GM19023 (cell line): ENCODE results near the gene WIF1.

Source experiments
- ATAC-seq: cut with Tn5 transposase; IDR thresholded peaks from one replicate; pipeline ENCODE4 v1.9.1; 2021; ENCODE audit warnings: mild to moderate bottlenecking, moderate library complexity; ENCODE audit not compliant: unreplicated experiment

WIF1 gene

DNA sequence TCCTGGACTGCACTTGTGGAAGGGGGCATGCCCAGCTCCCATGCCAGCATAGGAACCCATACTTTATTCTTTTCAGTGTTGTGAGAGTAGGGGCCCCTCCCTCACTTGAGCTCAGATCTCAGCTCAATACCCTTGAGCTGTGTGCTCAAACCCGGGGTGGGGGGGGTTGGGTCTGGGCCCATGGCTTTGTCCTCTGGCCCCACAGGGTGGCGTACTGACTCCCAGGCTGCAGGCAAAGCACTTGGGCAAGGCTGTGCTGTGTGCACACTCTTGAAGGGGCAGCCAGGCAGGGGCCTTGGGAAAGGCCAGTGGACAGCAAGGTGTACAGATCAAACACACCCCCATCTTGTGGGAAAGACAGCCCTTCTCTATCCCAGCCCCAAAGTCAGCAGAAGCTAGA, 81.8 kb downstream of the WIF1 start:
- no peak for ATAC-seq

DNA sequence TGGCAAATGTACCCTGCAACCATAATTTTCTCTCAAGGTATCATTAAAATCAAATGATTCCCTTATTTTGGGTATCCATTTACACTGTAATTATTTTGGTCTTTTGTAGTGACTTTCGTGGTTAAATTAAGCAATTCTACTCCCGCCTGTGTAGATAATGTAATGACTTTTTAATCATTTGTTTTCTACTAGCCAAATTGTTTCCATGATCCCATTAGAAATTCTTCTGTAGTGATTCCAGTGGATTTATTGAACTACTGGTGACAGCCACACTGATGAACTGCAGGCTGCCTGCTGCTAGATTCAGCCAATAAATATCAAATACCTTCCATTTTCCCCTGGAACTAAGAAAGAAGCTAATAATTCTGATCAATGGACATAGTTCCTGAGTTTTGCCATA, 96.0 kb downstream of the WIF1 start:
- ATAC-seq, result no peak

DNA sequence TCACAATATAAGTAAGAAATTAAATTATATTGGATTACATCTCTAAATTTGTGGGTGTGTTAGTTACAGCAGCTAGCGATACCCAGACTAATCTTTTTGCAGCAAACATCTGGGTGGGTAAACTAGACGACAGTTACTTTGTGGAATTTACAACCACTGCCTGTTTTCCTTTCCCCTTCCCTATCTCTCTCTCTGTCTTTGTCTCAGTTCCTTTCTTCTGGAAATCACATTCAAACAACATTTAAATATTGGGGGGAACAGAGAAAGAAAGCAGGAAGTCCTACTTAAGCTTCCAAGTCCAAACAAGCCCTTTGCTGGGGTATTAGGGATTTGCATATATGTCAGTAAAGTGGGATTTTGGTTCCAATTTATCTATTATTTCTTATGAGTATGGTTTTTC, 97.6 kb downstream of the WIF1 start:
- ATAC-seq, result no peak

DNA sequence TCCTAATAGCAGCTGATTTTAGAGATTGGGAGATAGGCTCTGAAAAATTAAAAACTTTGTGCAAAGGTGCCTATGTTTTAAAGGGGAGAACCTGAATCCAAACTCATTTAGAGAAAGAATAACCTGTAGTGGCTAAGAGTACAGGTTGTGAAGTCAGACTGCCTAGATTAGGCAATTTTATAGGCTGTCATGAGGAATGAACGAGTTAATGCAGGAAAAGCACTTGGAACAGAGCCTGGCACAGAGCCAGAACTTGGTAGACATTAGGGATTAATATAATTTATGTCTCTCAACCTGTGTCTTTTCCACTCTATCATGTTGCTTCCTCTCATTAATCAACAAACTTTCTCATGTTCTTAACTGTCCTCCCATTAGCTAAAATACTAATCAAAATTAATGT, 98.1 kb downstream of the WIF1 start:
- ATAC-seq, result no peak

DNA sequence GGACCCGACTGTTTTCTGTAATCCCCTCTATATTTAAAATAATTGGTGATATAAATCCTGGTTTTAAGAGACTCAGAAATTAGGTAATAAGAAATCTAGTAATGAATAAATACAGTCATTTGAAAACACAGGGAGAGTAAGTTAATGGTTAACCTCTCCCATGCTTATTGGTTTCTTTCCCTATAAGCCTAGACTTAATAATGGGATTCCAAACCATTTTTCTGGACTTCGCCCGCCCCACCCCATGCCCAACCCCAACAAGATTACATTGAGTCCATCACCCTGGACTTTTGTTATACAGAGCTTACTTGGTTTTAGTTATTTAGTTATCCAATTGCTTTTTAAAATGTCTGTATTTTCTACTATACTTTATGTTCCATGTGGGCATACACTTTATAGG, 98.7 kb downstream of the WIF1 start:
- ATAC-seq, result no peak

DNA sequence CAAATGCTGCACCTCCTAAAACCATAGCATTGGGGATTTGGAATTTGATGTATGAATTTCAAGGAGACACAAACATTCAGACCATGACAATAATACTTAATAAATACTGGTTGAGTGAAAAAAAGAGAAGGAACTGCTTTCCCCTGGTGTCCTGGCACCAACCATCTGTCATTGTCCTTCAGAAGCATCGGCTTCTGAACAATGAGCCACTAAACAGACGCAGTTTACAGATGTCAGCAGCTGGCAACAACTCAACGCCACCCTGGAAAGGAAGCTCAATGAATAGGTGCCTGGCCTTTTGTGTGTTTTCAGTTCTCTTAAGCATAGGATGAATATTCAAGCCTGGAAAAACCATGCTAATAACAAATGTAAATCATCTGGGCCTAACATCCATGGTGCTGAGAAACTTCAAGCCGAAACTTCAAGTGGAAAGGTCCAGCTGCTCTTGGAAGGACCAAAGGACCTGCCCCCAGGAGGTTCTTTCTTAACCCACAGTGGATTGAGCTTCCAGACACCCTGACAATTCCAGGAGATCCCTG, 101.3 kb downstream of the WIF1 start:
- ATAC-seq, result no peak

DNA sequence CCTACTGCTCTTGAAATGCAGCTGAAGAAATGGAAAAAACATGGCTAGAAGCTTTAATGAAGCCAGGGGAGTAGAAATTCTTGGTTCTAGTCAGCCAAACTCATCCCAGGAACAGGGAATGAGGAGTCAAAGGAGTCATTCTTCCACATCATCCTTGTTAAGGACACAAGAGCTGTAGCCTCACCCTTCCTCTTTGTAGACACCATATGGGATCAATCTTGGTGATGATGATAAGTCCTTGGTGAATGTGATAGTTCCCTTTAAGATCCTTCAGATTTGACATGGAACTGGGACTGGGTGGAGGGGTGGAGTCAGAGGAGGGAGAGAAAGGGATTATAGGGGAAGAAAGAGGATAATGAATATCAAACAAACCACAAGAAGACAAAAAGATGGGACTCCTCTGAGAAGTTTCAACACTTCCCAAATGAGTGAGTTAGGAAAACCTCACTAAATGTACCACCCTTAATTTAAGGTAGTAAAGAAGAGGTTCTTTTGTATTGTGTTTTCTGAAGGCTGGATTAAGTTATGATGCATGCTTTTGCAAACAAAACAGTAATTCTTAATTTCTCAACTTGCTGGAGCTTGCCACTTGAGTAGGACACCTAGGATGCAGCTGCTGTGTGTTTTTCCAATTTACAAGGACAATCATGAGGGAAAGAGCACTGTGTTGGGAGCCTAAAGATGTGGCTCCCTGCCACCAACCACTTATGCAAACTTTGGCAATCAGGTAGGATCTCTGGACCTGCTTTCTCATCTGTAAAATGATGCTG, 104.0 kb downstream of the WIF1 start:
- no peak for ATAC-seq

DNA sequence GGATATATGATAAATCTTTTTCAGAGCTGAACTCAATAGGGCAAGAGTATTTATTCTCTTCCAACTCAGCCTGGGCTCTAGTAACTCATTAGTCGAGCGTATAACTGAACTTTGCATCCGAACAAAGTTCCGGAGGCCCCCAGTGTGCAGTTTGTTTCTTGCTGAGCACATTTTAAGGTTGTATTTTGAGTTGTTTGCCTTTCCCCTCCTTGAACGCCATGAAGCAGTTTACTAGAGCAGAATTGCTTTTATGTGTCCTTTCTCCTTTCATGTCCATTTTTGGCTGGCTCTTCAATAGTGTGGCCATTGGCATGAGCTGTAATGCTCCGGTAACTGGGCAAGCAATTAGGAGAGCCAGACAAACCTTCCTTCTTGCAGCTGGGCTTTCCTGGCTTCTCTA, 105.3 kb downstream of the WIF1 start:
- no peak for ATAC-seq

DNA sequence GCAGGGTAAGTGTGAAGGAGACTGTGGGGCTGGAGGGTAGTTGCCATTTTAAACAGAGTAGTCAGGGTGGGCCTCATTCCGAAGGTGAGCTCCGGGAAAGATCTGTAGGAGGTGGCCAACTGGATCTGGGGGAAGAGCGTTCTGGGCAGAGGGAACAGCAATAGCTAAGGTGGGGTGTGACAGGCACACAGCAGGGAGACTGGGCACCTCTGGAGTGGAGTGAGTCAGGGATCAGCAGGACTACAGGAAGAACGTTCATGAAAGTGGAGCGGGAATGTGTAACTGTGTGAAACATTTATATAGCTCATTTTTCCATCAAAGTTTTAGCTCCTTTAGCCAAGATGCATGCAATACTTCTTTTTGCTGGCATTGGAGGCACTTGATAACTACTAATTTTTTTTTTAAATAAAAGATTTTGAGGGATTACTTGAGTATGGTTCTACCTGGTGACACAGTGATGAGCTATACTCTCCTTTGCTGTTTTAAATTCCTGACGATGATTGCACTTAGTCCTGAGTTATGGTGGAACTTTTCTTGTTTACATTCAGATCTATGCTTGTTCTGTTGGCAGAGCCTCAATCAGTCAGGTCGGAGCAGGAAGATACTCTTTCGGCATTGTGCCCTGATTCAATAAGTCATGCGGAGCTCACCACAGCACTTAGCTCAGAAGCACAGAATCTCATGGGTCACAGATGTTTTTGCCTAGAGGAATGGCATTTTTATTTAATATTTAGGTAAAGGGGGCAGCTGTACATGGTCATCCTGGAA, 106.4 kb downstream of the WIF1 start:
- no peak for ATAC-seq

DNA sequence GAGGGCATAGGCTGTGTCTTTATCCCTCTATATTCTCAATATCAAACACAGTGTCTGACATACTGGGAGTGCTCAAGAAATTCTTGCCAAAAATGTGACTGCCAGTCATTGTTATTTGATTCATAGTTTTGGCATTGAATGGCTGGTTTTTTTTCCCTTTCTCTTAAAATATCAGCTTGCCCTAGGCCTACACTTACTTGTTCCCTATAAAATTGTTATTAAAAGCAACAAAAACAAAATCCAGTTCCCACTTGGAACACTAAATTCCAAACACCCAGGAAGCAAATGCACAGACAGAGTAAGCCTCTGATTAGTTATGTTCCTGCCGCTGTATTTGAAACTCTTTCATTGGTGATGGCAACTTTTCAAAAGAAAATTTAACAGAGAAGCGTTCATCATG, 110.7 kb downstream of the WIF1 start:
- no peak for ATAC-seq

DNA sequence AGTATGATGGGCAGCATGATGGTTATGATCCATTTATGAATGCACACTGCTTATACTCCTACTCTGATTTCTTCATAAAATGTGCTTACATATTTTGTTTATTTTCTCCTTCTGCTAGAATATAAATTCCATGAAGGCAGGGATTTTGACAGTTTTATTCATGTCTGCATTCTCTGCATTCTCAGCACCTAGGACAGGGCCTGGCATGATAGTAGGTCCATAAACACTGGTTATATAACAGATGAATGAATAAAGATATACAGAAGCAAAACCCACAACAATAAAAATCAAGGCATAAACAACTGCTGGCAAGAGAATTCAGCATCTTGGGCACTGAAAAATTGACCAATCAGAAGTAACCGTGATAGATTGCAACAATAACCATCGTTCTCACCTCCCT, 115.4 kb downstream of the WIF1 start:
- no peak for ATAC-seq

DNA sequence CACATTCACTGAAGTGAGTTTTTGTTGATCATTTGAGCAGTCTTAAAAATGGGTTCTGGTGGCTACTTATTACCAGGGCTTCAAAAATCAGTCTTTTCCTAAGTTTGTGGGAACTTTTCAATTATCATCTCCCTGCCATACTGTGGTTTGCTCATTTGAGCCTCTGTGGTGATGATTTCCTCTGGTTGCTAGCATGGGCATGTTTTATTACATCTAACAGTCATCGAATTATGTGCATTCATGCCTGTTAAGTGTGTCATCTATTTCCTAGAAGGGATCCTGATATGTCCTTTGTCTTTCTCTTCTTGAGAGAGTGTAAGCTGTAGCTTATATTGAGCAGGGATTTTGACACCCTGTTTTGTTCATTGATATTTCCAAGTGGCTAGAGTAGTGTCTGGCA, 116.8 kb downstream of the WIF1 start:
- no peak for ATAC-seq
